ENCODE data around the gene LRP1.

DNA sequence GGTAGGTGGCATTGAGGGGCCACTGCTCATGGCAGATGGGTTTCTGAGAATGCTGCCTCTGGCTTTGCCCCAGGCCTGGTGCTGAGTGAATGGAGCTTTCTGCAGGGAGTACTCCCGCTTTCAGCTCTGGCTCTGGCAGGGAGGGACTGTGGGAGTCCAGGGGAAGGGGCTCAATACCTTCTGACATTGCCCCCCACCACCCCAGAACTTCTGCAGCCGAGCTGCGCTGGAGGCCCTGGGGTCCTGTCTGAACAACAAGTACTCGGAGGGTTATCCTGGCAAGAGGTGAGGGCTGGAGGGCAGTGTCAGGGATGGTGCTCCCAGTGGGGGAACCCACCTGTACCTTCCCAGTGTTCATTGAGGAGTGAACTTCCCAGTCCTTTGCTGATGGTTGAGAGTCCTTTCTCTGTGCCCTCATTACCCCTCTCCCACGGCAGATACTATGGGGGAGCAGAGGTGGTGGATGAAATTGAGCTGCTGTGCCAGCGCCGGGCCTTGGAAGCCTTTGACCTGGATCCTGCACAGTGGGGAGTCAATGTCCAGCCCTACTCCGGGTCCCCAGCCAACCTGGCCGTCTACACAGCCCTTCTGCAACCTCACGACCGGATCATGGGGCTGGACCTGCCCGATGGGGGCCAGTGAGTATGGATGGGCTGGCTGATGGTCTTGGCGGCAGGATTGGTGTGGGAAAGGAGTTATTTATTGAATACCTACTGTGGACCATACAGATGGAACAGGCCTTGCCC lies 103.2 kb downstream of the LRP1 start:
- TF ChIP-seq, protein P1, sequence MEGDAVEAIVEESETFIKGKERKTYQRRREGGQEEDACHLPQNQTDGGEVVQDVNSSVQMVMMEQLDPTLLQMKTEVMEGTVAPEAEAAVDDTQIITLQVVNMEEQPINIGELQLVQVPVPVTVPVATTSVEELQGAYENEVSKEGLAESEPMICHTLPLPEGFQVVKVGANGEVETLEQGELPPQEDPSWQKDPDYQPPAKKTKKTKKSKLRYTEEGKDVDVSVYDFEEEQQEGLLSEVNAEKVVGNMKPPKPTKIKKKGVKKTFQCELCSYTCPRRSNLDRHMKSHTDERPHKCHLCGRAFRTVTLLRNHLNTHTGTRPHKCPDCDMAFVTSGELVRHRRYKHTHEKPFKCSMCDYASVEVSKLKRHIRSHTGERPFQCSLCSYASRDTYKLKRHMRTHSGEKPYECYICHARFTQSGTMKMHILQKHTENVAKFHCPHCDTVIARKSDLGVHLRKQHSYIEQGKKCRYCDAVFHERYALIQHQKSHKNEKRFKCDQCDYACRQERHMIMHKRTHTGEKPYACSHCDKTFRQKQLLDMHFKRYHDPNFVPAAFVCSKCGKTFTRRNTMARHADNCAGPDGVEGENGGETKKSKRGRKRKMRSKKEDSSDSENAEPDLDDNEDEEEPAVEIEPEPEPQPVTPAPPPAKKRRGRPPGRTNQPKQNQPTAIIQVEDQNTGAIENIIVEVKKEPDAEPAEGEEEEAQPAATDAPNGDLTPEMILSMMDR (IDR thresholded peaks at IDR 0.05; ENCODE audit: insufficient read depth, low read length) = no peak
- TF ChIP-seq POLR2AphosphoS5 (IDR thresholded peaks at IDR 0.05; ENCODE audit: low read depth) (no peak), GABPA (IDR thresholded peaks at IDR 0.05; ENCODE audit: low read depth) (no peak)
